GM12891 (cell line): ENCODE results near the gene CAPRIN1.
A peak's percentile ranks its signal among the peaks of the same experiment; 100 is the strongest.

Experiments
- POLR2A ChIP-seq: IDR thresholded peaks from 2 replicates; pipeline ENCODE4 v1.6.1; 2011; ENCODE audit warnings: low read depth, low read length, control low read depth
- POLR2AphosphoS5 ChIP-seq: IDR thresholded peaks from 2 replicates; pipeline ENCODE4 v1.6.1; 2011; ENCODE audit warnings: low read depth, low read length, control low read depth
- POU2F2 ChIP-seq: IDR thresholded peaks from 2 replicates; pipeline ENCODE4 v1.6.1; 2011; ENCODE audit warnings: low read depth, mild to moderate bottlenecking, control low read depth, low read length, moderate library complexity
- TAF1 ChIP-seq: IDR thresholded peaks from 2 replicates; pipeline ENCODE4 v1.6.1; 2011; ENCODE audit warnings: low read depth, low read length, control low read depth

GRCh38 chr11:34051349-34052035 lies at the start of gene CAPRIN1:
- TF ChIP-seq POLR2A (peak; percentile 61; the same call in 1 of the 2 replicates), POLR2AphosphoS5 (peak; percentile 83), TAF1 (peak; percentile 26; the same call in 1 of the 2 replicates), POU2F2 (no peak)
